HepG2 (cell line): ENCODE measurements around the gene FAM81A. TPM values are rescaled to one million over a fixed set of nuclear protein-coding genes. Genes with fewer than 3 reads are reported as not detected.

Experiments
- ATAC-seq: fragments of 200-7000 bp; cut with Tn5 transposase; 3 replicates; pipeline ENCODE4 v1.9.1; 2020; ENCODE audit warnings: mild to moderate bottlenecking, moderate library complexity
- BruUV-seq: library from RNA; stranded (reverse); fragments of 400-500 nt; replicated peaks from 2 replicates; lab custom pipeline; 2021; lab: Mats Ljungman, UMichigan
- CTCF ChIA-PET: fragments of 300-600 bp; formaldehyde crosslinking; extraction: SDS; loops from one replicate; lab custom pipeline; 2021; ENCODE audit warnings: low total read pairs, inconsistent platforms, low intra/inter-chr PET ratio; lab: Yijun Ruan, JAX
- POLR2A ChIA-PET: fragments of 350-600 bp; sonication (Branson Sonifier 250); formaldehyde crosslinking; loops from one replicate; lab custom pipeline; 2020; ENCODE audit warnings: antibody characterized with exemption, inconsistent platforms; lab: Yijun Ruan, JAX
- DNase-seq: peaks from one replicate; pipeline ENCODE4 v3.0.0-alpha.2; 2015; ENCODE audit warnings: low spot score
- FAIRE-seq: peaks from 3 replicates; lab custom pipeline; 2011; peaks lifted over from hg19 to GRCh38; lab: Jason Lieb, UNC
- H2AFZ ChIP-seq: one replicate; pipeline ENCODE4 v1.6.1; 2011; ENCODE audit warnings: low read length, inconsistent platforms
- H3K27ac ChIP-seq: fragments of 300-600 bp; 3 replicates; pipeline ENCODE4 v1.8.0; 2011; ENCODE audit warnings: mixed run types, mild to moderate bottlenecking, mixed read lengths, low read length, inconsistent platforms; ENCODE audit not compliant: insufficient read depth; ENCODE audit errors: extremely low read length
- H3K27me3 ChIP-seq, 2 experiments: fragments of 200-600 bp in 1 of 2; 2 replicates in 1 of 2; 3 replicates in 1 of 2; pipeline versions ENCODE4 v1.6.0 to v1.8.0; 2011; ENCODE audit warnings: low read length in 2 of 2, mild to moderate bottlenecking in 2 of 2, moderate library complexity in 2 of 2, inconsistent platforms in 1 of 2; ENCODE audit not compliant: insufficient read depth in 2 of 2, control insufficient read depth in 1 of 2
- H3K36me3 ChIP-seq, 2 experiments: fragments of 200-600 bp in 1 of 2; replicated peaks in 1 of 2; 2 replicates in 1 of 2; 3 replicates in 1 of 2; pipeline versions ENCODE4 v1.5.1 to v1.8.0; 2011; ENCODE audit warnings: low read length in 2 of 2, inconsistent platforms in 1 of 2; ENCODE audit not compliant: insufficient read depth in 2 of 2, control insufficient read depth in 1 of 2
- H3K4me1 ChIP-seq: 2 replicates; pipeline ENCODE4 v1.5.1; 2012; ENCODE audit warnings: low read length, inconsistent platforms; ENCODE audit not compliant: insufficient read depth
- H3K4me2 ChIP-seq: 2 replicates; pipeline ENCODE4 v1.6.0; 2011; ENCODE audit warnings: low read depth, low read length, inconsistent platforms
- H3K4me3 ChIP-seq, 3 experiments: fragments of 200-600 bp in 1 of 3; sonication (generic), shearing (Covaris generic) in 1 of 3; replicated peaks in 1 of 3; 2 replicates each; pipeline ENCODE4 v1.5.1; 2011 to 2016; ENCODE audit warnings: low read length in 3 of 3, inconsistent platforms in 2 of 3, low read depth in 2 of 3, mild to moderate bottlenecking in 2 of 3, control low read depth in 1 of 3, mixed read lengths in 1 of 3; ENCODE audit not compliant: insufficient read depth in 1 of 3
- H3K79me2 ChIP-seq: one replicate; pipeline ENCODE4 v1.6.1; 2011; ENCODE audit warnings: low read length, inconsistent platforms; ENCODE audit not compliant: insufficient read depth
- H3K9ac ChIP-seq: 2 replicates; pipeline ENCODE4 v1.6.0; 2011; ENCODE audit warnings: mild to moderate bottlenecking, low read depth, low read length, inconsistent platforms; ENCODE audit not compliant: insufficient read depth
- H3K9me3 ChIP-seq: 2 replicates; pipeline ENCODE4 v1.5.1; 2012; ENCODE audit warnings: mild to moderate bottlenecking, low read length
- H4K20me1 ChIP-seq: 2 replicates; pipeline ENCODE4 v1.6.0; 2011; ENCODE audit warnings: inconsistent platforms, mild to moderate bottlenecking, low read length, moderate library complexity; ENCODE audit not compliant: insufficient read depth
- ERF ChIP-seq: IDR thresholded peaks from 2 replicates; pipeline ENCODE4 v1.6.1; 2018; ENCODE audit warnings: missing biosample characterization, missing genetic modification reagents
- FOSL2 ChIP-seq: sonication (generic); formaldehyde crosslinking; IDR thresholded peaks from 2 replicates; pipeline ENCODE4 v1.4.0; 2020; ENCODE audit warnings: missing genetic modification reagents
- HMGXB4 ChIP-seq, 2 experiments: sonication (generic) in 1 of 2; formaldehyde crosslinking in 1 of 2; IDR thresholded peaks; 2 replicates each; pipeline versions ENCODE4 v1.4.0 to v1.6.1; 2018 to 2020; ENCODE audit warnings: missing genetic modification reagents in 2 of 2, borderline replicate concordance in 1 of 2, low read depth in 1 of 2, mild to moderate bottlenecking in 1 of 2, missing biosample characterization in 1 of 2
- MIXL1 ChIP-seq: IDR thresholded peaks from 2 replicates; pipeline ENCODE4 v1.6.1; 2016
- RARG ChIP-seq: sonication (generic); formaldehyde crosslinking; IDR thresholded peaks from 2 replicates; pipeline ENCODE4 v1.4.0; 2020; ENCODE audit warnings: low read depth, mild to moderate bottlenecking, missing genetic modification reagents
- SMC3 ChIP-seq: IDR thresholded peaks from 2 replicates; pipeline ENCODE4 v1.6.1; 2011; ENCODE audit warnings: low read length, improper control_type of control experiment
- STAG1 ChIP-seq: sonication (generic); formaldehyde crosslinking; IDR thresholded peaks from 2 replicates; pipeline ENCODE4 v1.4.0; 2020; ENCODE audit warnings: missing genetic modification reagents
- ZNF124 ChIP-seq: sonication (generic); formaldehyde crosslinking; IDR thresholded peaks from 2 replicates; pipeline ENCODE4 v1.4.0; 2020; ENCODE audit warnings: missing genetic modification reagents
- ZNF232 ChIP-seq: sonication (generic); formaldehyde crosslinking; IDR thresholded peaks from 2 replicates; pipeline ENCODE4 v1.4.0; 2020; ENCODE audit warnings: missing genetic modification reagents, borderline replicate concordance
- ZNF501 ChIP-seq: sonication (generic); formaldehyde crosslinking; IDR thresholded peaks from 2 replicates; pipeline ENCODE4 v1.5.1; 2020; ENCODE audit warnings: mild to moderate bottlenecking, moderate library complexity, missing genetic modification reagents
- ZNF605 ChIP-seq: sonication (generic); formaldehyde crosslinking; IDR thresholded peaks from 2 replicates; pipeline ENCODE4 v1.8.0; 2022; ENCODE audit warnings: mild to moderate bottlenecking, missing genetic modification reagents
- WGBS: methylation state at CpG from one replicate; pipeline ENCODE4 v1.1.6; 2017; ENCODE audit warnings: low lambda C conversion rate; 5-methylcytosine and 5-hydroxymethylcytosine counted together
- in situ Hi-C: cut with HindIII; loops from 2 replicates; pipeline ENCODE4 v1.10.0; 2017; ENCODE audit warnings: low pct_unique_long_range_greater_than_20kb; ENCODE audit not compliant: extremely low pct_ligation_motif_present
- intact Hi-C: fragments of 100-400 bp; cut with micrococcal nuclease; formaldehyde crosslinking; loops from one replicate; pipeline ENCODE4 v1.10.0; 2022; ENCODE audit not compliant: unreplicated experiment
- polyA plus RNA-seq, 8 experiments: library from polyadenylated mRNA; depleted of rRNA in 3 of 8; stranded (reverse) in 7 of 8; unstranded in 1 of 8; fragments of >200 nt; fragmentation: Illumina TruSeq in 4 of 8; extraction: Trizol in 4 of 8; gene quantifications; 2 replicates each; pipeline versions ENCODE4 v1.2.1 to v1.2.3, GENCODE V29; 2011 to 2016; ENCODE audit warnings: low read depth in 4 of 8, missing spikeins in 1 of 8, mixed read lengths in 1 of 8; ENCODE audit not compliant: insufficient read depth in 1 of 8
- total RNA-seq, 5 experiments: library from RNA; depleted of rRNA; stranded (reverse); fragments of >200 nt; fragmentation: Illumina TruSeq; extraction: Trizol; gene quantifications; 2 replicates each; pipeline ENCODE4 v1.2.3, GENCODE V29; 2016; ENCODE audit warnings: low read depth in 1 of 5
- TF ChIP-seq, protein P1 (sequence below): sonication (generic); formaldehyde crosslinking; IDR thresholded peaks from 2 replicates; pipeline ENCODE4 v1.4.0; 2020; ENCODE audit warnings: missing genetic modification reagents
- TF ChIP-seq, protein P2 (sequence below): sonication (generic); formaldehyde crosslinking; IDR thresholded peaks from 2 replicates; pipeline ENCODE4 v1.5.0; 2020; ENCODE audit warnings: mild to moderate bottlenecking, missing genetic modification reagents, moderate library complexity
- TF ChIP-seq, protein P3 (sequence below): sonication (generic); formaldehyde crosslinking; IDR thresholded peaks from 2 replicates; pipeline ENCODE4 v1.4.0; 2020; ENCODE audit warnings: missing genetic modification reagents

Gene FAM81A
- total and polyA plus RNA-seq, 2 of the 13 experiments (the other 11 are each of a cell fraction or from before 2014, with no cell fraction given): 0.09 TPM; not detected in 1

- CTCF ChIA-PET: interaction anchor here (1.6 to 2.9 kb wide), 6 partner anchors 245 to 535 kb away, joined by 8 to 18 read pairs (median 12); no protein-coding TSS in a partner anchor
- TF ChIP-seq, protein P1, sequence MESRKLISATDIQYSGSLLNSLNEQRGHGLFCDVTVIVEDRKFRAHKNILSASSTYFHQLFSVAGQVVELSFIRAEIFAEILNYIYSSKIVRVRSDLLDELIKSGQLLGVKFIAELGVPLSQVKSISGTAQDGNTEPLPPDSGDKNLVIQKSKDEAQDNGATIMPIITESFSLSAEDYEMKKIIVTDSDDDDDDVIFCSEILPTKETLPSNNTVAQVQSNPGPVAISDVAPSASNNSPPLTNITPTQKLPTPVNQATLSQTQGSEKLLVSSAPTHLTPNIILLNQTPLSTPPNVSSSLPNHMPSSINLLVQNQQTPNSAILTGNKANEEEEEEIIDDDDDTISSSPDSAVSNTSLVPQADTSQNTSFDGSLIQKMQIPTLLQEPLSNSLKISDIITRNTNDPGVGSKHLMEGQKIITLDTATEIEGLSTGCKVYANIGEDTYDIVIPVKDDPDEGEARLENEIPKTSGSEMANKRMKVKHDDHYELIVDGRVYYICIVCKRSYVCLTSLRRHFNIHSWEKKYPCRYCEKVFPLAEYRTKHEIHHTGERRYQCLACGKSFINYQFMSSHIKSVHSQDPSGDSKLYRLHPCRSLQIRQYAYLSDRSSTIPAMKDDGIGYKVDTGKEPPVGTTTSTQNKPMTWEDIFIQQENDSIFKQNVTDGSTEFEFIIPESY (CRISPR knock-in tag): no peak
- peak; percentile 55; the same call in 1 of the 2 replicates for TF ChIP-seq ZNF124 (CRISPR knock-in tag)
- TF ChIP-seq ZNF605 (CRISPR knock-in tag): 0 out of 2 replicates have a peak, but pooled peaks have one; percentile 24
- peak; percentile 95 for TF ChIP-seq SMC3
- TF ChIP-seq ZNF501 (CRISPR knock-in tag): peak; percentile 51; the same call in 1 of the 2 replicates
- peak; percentile 99 for TF ChIP-seq STAG1 (CRISPR knock-in tag)
- 0 out of 4 replicates have a peak, but pooled peaks of 1 of the 2 experiments have one; percentile 41 for TF ChIP-seq HMGXB4 (CRISPR knock-in tag; IDR thresholded peaks at IDR 0.05; ENCODE audit: borderline replicate concordance in 1 of 2, low read depth in 1 of 2)
- TF ChIP-seq, protein P2, sequence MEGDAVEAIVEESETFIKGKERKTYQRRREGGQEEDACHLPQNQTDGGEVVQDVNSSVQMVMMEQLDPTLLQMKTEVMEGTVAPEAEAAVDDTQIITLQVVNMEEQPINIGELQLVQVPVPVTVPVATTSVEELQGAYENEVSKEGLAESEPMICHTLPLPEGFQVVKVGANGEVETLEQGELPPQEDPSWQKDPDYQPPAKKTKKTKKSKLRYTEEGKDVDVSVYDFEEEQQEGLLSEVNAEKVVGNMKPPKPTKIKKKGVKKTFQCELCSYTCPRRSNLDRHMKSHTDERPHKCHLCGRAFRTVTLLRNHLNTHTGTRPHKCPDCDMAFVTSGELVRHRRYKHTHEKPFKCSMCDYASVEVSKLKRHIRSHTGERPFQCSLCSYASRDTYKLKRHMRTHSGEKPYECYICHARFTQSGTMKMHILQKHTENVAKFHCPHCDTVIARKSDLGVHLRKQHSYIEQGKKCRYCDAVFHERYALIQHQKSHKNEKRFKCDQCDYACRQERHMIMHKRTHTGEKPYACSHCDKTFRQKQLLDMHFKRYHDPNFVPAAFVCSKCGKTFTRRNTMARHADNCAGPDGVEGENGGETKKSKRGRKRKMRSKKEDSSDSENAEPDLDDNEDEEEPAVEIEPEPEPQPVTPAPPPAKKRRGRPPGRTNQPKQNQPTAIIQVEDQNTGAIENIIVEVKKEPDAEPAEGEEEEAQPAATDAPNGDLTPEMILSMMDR: peak; percentile 93
- TF ChIP-seq MIXL1 (CRISPR knock-in tag): peak; percentile 64; the same call in 1 of the 2 replicates
- TF ChIP-seq ERF (CRISPR knock-in tag): peak; percentile 55; the same call in 1 of the 2 replicates
- no peak for TF ChIP-seq RARG (CRISPR knock-in tag)
- TF ChIP-seq, protein P3, sequence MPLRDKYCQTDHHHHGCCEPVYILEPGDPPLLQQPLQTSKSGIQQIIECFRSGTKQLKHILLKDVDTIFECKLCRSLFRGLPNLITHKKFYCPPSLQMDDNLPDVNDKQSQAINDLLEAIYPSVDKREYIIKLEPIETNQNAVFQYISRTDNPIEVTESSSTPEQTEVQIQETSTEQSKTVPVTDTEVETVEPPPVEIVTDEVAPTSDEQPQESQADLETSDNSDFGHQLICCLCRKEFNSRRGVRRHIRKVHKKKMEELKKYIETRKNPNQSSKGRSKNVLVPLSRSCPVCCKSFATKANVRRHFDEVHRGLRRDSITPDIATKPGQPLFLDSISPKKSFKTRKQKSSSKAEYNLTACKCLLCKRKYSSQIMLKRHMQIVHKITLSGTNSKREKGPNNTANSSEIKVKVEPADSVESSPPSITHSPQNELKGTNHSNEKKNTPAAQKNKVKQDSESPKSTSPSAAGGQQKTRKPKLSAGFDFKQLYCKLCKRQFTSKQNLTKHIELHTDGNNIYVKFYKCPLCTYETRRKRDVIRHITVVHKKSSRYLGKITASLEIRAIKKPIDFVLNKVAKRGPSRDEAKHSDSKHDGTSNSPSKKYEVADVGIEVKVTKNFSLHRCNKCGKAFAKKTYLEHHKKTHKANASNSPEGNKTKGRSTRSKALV (CRISPR knock-in tag): 0 out of 2 replicates have a peak, but pooled peaks have one; percentile 33
- TF ChIP-seq ZNF232: no peak
- TF ChIP-seq FOSL2 (CRISPR knock-in tag): 0 out of 2 replicates have a peak, but pooled peaks have one; percentile 6
Measured at GRCh38 chr15:59492389-59493377, 54.7 kb downstream of the FAM81A start.

More at GRCh38 chr15:59492389-59493377, 54.7 kb downstream of the FAM81A start:
- H3K4me3 ChIP-seq: no peak overlapping the region; a peak in 1 of 6 replicates
- no peak overlapping the region for H3K27ac ChIP-seq
- POLR2A ChIA-PET: no interaction called here
- H3K27me3 ChIP-seq: 0 out of 5 replicates have a peak, but pooled peaks cover 0 to 3% of the 10 kb centered on the region in 2 experiments
- no peaks in the 10 kb centered on the region for H3K36me3 ChIP-seq
- DNase-seq: peak; percentile 65
- H3K9me3 ChIP-seq: no peaks in the 10 kb centered on the region; the same call in 1 of the 2 replicates
- intact Hi-C loops (loop anchor here (1.0 to 5.0 kb wide), 5 partner anchors 120 to 535 kb away; partner anchors contain the start of gene MYO1E), in situ Hi-C loops (loop anchor here (5.0 to 25.0 kb wide), 4 partner anchors 325 to 1255 kb away; partner anchors contain the start of gene RNF111)
- H4K20me1 ChIP-seq: no peaks in the 10 kb centered on the region
- H2AFZ ChIP-seq: no peak overlapping the region
- ATAC-seq: peak; percentile 95
- BruUV-seq: no TSS peak
- WGBS: 7% methylated on average over 11 of the region's 11 CpGs
- H3K9ac ChIP-seq: no peak overlapping the region
- peak; percentile 90 for FAIRE-seq
- H3K4me2 ChIP-seq: peak overlapping the region; percentile 51
- peaks cover 12% of the 10 kb centered on the region; the same call in 1 of the 2 replicates for H3K4me1 ChIP-seq
- H3K79me2 ChIP-seq: no peaks in the 10 kb centered on the region
